SU-DHL-6 (cell line): Measurements from ENCODE around the gene EIF2AK2.

ENCODE experiments used
- EZH2phosphoT487 ChIP-seq: fragments of 200-600 bp; sonication (generic), shearing (Covaris generic); conservative IDR thresholded peaks from 2 replicates; pipeline ENCODE4 v1.6.1; 2018; ENCODE audit warnings: mild to moderate bottlenecking, antibody characterized with exemption, low read length, moderate library complexity, mixed read lengths
- TF ChIP-seq, protein P1 (sequence below): fragments of 200-600 bp; sonication (generic); IDR thresholded peaks from one replicate; pipeline ENCODE4 v1.5.1; 2017; ENCODE audit warnings: antibody characterized with exemption, mild to moderate bottlenecking, low read length, moderate library complexity; ENCODE audit not compliant: insufficient read depth, poor library complexity, severe bottlenecking

DNA sequence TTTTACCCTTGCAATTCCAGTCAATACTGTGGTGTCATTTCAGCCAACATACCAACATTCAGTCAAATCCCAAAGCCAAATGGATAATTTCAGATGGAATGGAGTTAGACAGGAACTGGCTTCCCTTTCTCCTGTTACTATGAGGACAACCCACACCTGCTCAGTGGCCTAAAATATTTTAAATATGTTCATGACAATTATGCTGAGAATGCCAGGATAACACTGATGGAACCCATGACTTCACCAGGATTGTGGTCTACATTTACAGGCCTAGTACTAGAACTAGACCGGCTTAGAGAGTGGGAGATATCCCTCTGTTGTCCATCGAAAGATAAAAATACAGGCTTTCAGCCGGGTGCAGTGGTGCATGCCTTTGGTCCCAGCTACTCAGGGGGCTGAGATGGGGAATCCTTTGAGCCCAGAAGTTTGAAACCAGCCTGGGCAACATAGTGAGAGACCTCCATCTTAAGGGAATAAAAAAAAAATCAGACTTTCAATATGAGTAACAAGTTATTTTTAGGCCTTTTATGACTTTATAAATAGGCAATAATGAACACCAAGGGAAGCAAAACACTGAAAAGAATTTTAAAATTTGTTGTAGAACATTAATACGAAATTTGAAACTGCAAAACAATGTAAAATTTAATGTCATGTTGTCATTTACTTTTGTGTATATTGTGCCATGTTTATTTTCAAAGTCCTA, 58.2 kb downstream of the EIF2AK2 start:
- TF ChIP-seq, protein P1, sequence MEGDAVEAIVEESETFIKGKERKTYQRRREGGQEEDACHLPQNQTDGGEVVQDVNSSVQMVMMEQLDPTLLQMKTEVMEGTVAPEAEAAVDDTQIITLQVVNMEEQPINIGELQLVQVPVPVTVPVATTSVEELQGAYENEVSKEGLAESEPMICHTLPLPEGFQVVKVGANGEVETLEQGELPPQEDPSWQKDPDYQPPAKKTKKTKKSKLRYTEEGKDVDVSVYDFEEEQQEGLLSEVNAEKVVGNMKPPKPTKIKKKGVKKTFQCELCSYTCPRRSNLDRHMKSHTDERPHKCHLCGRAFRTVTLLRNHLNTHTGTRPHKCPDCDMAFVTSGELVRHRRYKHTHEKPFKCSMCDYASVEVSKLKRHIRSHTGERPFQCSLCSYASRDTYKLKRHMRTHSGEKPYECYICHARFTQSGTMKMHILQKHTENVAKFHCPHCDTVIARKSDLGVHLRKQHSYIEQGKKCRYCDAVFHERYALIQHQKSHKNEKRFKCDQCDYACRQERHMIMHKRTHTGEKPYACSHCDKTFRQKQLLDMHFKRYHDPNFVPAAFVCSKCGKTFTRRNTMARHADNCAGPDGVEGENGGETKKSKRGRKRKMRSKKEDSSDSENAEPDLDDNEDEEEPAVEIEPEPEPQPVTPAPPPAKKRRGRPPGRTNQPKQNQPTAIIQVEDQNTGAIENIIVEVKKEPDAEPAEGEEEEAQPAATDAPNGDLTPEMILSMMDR = no peak
- TF ChIP-seq EZH2phosphoT487 = no peak
